PFSK-1 (cell line): ENCODE data around the gene PGLYRP2.

Source experiments
- FOXP2 ChIP-seq: optimal IDR thresholded peaks from 2 replicates; pipeline ENCODE3; 2011; ENCODE audit warnings: borderline replicate concordance, control low read depth, inconsistent platforms; ENCODE audit not compliant: insufficient read depth; ENCODE audit errors: extremely low read length, extremely low read depth
- POLR2AphosphoS5 ChIP-seq: IDR thresholded peaks from 2 replicates; pipeline ENCODE4 v1.6.1; 2012; ENCODE audit warnings: low read depth, mild to moderate bottlenecking, control low read depth, low read length, moderate library complexity
- SIN3A ChIP-seq: IDR thresholded peaks from 2 replicates; pipeline ENCODE4 v1.6.1; 2012; ENCODE audit warnings: mild to moderate bottlenecking, low read length, moderate library complexity, borderline replicate concordance; ENCODE audit not compliant: insufficient read depth
- TAF1 ChIP-seq: IDR thresholded peaks from 2 replicates; pipeline ENCODE4 v1.6.1; 2012; ENCODE audit warnings: low read length, control low read depth, borderline replicate concordance; ENCODE audit not compliant: insufficient read depth
- TF ChIP-seq, protein P1 (sequence below), 2 experiments: IDR thresholded peaks; 2 replicates each; pipeline versions ENCODE4 v1.6.1 to v1.8.0; 2011 to 2012; ENCODE audit warnings: low read depth in 2 of 2, low read length in 2 of 2, control low read depth in 1 of 2, inconsistent platforms in 1 of 2, mild to moderate bottlenecking in 1 of 2, moderate library complexity in 1 of 2; ENCODE audit not compliant: insufficient read depth in 1 of 2

Gene PGLYRP2

DNA sequence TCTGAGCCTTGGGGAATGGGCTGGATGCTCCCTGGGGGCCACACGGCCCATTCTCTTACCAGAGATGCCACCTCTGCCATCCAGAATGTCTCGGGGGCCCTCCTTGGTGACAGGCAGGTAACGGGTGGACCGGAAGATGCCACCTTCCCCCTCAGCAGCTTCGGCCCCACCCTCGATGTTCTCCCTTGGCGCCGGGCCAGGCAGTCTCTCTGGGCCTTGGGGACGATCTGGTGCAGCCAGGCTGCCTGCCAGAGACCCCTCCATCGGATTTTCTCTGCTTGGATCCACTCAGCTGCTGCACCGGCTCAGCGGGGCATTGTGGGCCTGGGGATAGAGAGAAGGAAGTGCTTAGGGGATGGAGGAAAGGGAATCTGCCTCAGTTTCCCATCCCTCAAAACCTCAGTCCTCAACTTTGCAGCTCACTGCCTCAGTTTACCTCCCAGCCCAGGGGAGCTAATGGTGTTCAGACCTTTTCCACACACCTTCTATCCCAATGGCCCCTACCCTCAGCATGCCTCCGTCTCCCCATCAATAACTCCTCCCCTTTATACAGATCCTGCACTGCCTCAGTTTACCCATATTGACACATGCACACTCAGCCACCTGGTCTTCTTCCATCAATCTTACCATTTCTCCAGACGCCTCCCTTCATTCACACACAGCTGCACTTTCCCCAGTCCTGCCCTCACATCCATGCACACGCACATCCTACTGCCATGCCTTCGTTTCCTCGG, 31.1 kb downstream of the PGLYRP2 start:
- TF ChIP-seq, protein P1, sequence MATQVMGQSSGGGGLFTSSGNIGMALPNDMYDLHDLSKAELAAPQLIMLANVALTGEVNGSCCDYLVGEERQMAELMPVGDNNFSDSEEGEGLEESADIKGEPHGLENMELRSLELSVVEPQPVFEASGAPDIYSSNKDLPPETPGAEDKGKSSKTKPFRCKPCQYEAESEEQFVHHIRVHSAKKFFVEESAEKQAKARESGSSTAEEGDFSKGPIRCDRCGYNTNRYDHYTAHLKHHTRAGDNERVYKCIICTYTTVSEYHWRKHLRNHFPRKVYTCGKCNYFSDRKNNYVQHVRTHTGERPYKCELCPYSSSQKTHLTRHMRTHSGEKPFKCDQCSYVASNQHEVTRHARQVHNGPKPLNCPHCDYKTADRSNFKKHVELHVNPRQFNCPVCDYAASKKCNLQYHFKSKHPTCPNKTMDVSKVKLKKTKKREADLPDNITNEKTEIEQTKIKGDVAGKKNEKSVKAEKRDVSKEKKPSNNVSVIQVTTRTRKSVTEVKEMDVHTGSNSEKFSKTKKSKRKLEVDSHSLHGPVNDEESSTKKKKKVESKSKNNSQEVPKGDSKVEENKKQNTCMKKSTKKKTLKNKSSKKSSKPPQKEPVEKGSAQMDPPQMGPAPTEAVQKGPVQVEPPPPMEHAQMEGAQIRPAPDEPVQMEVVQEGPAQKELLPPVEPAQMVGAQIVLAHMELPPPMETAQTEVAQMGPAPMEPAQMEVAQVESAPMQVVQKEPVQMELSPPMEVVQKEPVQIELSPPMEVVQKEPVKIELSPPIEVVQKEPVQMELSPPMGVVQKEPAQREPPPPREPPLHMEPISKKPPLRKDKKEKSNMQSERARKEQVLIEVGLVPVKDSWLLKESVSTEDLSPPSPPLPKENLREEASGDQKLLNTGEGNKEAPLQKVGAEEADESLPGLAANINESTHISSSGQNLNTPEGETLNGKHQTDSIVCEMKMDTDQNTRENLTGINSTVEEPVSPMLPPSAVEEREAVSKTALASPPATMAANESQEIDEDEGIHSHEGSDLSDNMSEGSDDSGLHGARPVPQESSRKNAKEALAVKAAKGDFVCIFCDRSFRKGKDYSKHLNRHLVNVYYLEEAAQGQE (IDR thresholded peaks at IDR 0.05; ENCODE audit: insufficient read depth in 1 of 2, low read depth in 2 of 2, low read length in 2 of 2) = no peak
- TF ChIP-seq TAF1 = no peak
- TF ChIP-seq POLR2AphosphoS5 = no peak
- TF ChIP-seq FOXP2 = no peak
- no peak for TF ChIP-seq SIN3A

DNA sequence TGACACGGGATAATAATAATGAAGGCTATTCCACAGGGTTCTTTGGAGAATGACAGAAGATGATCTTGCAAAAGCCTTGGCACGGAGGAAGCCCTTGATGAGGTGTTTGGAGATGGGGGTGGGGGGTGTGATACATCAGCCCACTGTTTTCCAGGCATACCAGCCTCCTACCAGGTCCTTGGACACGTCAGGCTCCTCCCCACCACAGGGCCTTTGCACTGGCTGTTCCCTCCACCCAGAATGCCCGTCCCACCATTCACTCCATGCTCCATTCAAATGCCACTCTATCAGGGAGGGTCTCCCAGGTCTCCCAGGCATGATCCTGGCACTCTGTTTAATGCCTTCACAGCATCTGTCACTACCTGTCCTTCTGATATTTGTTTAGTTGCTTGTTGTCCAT, 32.2 kb downstream of the PGLYRP2 start:
- TF ChIP-seq POLR2AphosphoS5 = no peak
- TF ChIP-seq FOXP2 = no peak
- no peak for TF ChIP-seq SIN3A
- TF ChIP-seq, protein P1 (IDR thresholded peaks at IDR 0.05; ENCODE audit: insufficient read depth in 1 of 2, low read depth in 2 of 2, low read length in 2 of 2) = no peak
- no peak for TF ChIP-seq TAF1

DNA sequence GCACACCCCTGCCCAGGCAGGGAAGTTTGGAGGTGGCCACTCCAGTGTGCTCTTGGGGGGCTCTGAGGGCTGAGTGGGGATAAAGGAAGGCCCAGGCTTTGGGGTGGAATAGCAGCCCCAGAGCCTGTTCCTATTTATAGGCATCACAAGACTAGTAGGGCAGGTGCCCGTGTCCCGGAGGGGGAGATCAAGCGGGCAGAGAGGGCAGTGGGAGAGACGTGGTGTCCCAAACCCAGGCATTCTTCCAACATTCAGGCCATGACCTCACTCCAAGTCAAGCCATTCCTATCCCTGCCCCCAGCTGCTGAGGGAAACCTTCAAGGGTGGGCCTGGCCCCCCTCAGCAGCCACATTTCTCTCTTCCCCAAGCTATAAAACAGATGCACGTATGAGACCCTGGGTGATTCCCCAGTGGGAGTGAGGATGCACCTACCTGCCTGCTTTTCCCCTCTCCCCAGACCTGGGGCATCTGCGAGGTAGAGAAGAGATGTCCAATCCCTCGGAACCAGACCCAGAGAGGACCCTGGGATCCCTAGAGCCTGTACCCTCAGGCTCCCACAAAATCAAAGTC, 33.4 kb downstream of the PGLYRP2 start:
- TF ChIP-seq, protein P1 (IDR thresholded peaks at IDR 0.05; ENCODE audit: insufficient read depth in 1 of 2, low read depth in 2 of 2, low read length in 2 of 2) = no peak
- TF ChIP-seq TAF1 (no peak), SIN3A (no peak)

DNA sequence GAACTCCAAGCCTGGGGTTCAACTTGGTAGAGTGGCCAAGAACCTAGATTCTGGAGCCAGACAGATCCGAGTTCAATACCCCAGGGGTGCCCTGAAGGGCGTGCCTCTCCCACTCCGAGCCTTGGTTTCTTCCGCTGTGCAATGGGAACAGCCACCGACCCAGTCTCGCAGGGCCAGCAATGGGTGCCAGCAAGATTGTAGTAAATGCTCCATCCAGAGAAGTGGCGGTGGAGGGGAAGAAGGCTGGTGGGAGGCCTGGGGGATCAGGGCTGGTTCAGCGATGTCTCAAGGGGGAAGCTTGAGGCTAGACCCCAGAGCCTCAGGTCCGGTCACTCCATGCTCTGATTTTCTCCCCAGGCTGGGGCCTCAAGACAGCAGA, 34.1 kb downstream of the PGLYRP2 start:
- TF ChIP-seq POLR2AphosphoS5 = no peak
- no peak for TF ChIP-seq TAF1
- TF ChIP-seq FOXP2 = no peak

DNA sequence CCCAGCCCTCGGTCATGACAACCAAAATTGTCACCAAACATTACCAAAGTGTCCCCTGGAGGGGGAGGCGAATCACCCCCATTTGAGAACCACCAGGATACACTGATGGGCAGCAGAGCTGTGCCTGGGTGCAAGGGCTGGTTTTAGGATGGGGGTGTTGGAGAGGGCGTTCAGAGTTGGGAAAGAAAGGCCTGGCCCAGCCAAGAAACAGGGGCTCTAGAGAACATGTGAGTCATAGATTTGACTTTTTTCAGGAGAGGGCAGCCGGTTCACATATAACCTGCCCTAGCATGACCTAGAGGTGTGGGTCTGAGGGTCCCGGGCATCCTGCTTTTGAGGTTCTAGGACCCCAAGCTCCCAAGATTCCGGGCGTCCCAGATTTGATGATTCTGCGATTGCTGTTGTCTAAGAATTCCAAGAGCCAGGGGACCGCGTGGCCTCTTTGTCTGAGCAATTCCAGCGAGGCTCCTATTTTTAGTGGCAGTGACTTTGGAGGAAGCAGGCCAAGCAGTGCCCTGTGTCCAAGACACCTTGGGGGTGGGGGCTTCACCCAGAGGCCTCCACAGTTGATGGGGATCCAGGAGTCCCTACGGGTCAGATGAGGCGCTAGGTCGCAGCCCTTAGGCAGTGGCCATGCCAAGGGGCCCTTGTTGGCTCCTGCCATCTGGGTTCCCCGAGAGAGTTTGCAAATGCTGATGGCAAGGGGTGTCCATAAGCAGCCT, 34.6 kb downstream of the PGLYRP2 start:
- no peak for TF ChIP-seq POLR2AphosphoS5
- no peak for TF ChIP-seq TAF1
- TF ChIP-seq, protein P1 (IDR thresholded peaks at IDR 0.05; ENCODE audit: insufficient read depth in 1 of 2, low read depth in 2 of 2, low read length in 2 of 2) = no peak
- TF ChIP-seq SIN3A = no peak
